GM19397 (cell line): ENCODE data around the gene HIVEP3.

ENCODE experiments used
- ATAC-seq: cut with Tn5 transposase; IDR thresholded peaks from one replicate; pipeline ENCODE4 v1.9.1; 2021; ENCODE audit warnings: mild to moderate bottlenecking, moderate library complexity; ENCODE audit not compliant: unreplicated experiment

HIVEP3 gene

GRCh38 chr1:41673806-41674205, 244.9 kb downstream of the HIVEP3 start:
- ATAC-seq, result no peak

- ATAC-seq, result no peak
Measured at GRCh38 chr1:41673378-41673777, 245.3 kb downstream of the HIVEP3 start.

GRCh38 chr1:41672641-41673361, 245.9 kb downstream of the HIVEP3 start:
- ATAC-seq, result no peak

DNA sequence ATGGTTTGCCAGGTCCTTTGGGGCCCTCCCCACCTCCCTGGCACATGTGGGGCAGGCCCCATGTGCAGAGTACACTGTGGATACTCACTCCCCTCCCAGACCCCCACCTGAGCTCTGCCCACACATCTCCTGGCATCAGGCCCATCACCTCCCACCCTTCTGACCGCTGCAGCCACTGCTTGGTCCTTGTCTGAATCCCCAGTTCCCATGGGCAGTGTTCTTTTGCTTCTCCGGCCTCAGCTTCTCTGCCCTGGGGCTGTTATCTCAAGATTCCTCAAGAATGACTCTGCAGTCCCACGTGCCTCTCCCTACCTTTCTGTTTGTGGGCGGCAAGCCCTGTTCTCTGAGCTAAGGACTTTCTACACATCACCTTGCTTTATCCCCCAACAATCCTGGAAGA, 246.5 kb downstream of the HIVEP3 start:
- ATAC-seq, result no peak

DNA sequence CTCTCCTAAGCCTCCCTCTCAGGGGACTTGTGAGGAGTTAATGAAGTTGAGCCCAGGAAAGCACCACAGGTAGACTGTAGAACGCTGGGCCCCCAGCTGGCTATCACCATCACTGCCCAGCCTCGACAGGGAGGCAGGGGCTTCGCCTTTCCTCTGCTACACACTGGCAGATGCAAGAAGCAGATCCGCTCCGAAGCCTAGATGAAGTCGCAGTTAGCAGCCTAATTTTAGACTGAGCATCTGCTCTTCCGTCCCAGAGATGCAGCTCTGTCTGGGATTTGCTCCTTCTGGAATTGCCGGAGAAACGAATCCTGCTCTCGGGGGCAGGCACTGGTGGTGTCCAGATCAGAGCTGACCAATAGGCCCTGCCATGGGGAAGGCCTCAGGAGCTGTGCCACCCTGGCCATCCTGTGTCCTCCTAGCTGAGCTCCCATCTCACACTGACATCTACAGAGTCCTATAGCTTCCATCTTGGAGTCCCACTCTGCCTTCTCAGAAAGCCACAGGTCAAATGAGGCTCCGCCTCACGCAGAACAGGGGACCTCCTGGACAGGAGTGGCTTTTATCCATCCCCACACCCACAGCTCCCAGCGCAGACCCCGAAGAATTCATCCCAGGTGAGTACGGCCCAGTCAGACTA, 247.5 kb downstream of the HIVEP3 start:
- no peak for ATAC-seq

DNA sequence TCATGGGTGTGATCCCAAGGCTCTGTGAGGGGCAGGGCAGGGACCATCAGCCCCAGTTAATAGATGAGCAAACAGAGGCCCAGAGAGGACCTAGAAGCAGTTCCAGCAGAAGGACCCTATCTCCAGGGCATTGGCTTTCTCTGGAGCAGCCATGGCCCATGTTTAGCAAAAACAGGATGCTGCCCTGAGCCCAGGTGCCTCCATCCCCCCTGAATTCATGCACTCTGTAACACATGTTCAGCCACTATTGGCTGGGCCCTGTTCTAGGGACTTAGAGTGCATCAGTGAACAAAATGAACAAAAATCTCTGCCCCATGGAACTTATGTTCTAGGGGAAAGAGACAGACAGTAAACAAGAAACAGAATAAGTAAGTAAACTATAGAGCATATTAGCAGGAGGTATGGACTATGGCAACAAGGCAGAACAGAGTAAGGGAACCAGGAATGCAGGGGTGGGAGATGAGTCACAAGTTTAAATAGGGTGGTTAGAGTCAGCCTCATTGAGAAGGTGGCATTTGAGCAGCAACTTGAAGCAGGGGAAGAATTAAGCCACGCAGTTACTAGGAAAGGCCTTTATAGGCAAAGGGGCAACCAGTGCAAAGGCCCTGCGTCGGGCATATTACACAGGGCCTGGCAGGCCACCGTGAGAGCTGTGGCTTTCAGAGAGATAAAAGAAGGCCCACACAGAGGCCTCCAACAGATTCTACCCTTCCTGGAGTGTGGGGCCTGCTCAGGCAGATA, 248.3 kb downstream of the HIVEP3 start:
- ATAC-seq, result no peak

- ATAC-seq, result no peak
Measured at GRCh38 chr1:41668967-41669366, 249.8 kb downstream of the HIVEP3 start.

- ATAC-seq, result no peak
Measured at GRCh38 chr1:41668054-41668660, 250.6 kb downstream of the HIVEP3 start.

DNA sequence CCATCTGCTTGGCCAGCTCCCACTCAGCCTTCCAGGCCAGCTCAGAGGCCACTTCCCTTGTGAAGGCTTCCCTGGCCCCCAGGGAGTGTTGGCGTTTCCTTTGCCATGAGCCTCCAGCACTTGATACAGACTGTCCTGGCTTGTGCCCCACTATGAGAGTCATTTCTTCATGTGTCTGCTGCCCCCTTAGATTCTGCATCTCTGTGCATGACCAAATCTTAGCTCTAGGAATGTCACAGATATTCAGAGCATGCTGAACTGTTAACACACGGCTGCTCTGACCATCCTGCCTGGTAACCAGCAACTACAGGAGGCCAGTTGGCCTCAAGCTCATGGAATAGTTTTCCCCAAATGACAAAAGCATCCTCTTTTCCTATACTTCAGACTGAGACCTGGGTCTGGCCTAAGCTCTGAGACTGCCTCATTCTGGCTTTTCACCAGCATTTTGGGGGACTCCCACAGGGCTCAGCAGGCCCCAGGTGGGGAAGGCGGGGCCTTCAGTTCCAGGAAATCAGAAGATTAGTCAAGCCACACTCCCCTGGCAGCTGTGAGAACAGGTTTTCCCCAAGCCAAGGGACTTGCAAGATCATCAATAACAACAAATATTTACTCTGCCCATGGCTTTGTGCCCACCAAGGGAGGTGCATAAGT, 251.6 kb downstream of the HIVEP3 start:
- no peak for ATAC-seq

GRCh38 chr1:41665962-41666917, 252.5 kb downstream of the HIVEP3 start:
- ATAC-seq, result no peak

DNA sequence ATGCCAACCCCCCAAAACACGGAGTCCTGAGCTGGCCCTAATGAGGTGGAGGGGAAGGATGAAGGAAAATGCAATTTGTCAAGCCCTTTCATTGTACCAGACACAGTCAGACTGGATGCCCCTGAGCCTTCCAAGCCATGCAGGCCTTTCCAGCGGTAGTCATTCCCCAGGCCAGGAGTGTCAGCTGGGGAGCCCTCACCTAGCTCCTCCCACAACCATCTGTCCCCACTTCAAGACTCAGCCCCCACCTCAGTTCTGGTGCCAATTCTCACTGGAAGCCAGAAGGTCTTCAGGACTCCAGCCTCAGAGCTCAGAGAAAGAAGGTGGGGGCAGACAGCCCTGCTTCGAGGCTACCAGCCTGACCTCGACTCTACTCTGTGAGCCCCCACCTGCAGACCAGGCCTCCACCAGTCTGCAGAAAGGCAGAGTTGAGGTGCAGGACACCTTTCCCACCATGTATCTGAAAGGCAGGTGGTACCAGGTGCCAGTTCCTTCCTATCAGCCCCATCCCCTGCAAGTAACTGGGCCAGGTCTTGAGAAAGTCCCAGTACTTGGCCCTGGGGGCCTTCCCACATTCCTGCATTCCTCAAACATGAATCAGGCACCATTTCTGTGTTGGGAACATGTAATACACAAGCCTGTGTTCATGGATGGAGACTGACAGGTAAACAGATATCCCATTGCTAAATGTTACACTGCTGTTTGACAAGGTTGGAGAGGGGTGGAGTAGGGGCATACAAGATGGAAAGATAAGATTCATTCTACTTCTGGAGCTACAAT, 253.7 kb downstream of the HIVEP3 start:
- no peak for ATAC-seq

GRCh38 chr1:41663671-41664400, 254.9 kb downstream of the HIVEP3 start:
- no peak for ATAC-seq

GRCh38 chr1:41662765-41663437, 255.8 kb downstream of the HIVEP3 start:
- ATAC-seq, result no peak

DNA sequence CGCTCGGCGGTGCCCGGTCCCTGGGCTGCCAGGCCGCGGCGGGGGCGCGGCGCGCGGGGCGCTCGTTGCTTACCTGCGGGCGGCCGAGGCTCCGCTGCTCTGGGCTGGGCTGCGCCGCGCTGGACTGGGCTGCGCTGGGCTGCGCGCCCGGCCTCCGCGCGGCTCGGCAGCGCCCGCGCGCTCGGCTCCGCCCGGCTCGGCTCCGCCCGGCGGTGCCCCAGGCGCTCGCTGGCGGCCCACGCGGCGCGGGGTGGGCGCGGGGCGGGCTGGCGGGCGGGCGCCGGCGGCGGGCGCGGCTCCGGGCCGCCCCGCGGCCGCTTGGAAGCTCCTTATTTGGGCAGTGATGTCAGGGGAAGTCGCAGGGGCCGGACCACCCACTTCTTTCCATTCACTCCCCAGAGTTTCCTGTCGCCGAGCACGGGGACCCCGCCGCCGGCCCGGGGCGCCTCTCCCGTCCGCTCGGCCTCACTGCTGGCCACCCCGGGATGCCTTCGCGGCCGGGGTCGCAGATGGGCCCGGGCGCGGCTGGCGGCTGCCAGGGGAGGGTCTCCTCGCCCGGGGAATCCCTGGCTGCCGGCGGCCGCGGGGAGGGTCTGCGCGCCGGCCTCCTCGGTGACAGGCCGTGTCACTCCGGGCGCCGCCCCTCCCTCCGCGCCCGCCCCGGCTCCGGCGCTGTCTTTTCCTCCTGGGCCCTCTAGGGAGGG, 256.5 kb downstream of the HIVEP3 start:
- peak; percentile 58 for ATAC-seq

GRCh38 chr1:41661428-41662060, 257.2 kb downstream of the HIVEP3 start:
- peak; percentile 1 for ATAC-seq

- ATAC-seq, result no peak
Measured at GRCh38 chr1:41660570-41661427, 257.9 kb downstream of the HIVEP3 start.
